SK-N-SH (cell line): ENCODE data around the gene CTNNA3. TPM values are rescaled to one million over a fixed set of nuclear protein-coding genes. Genes with fewer than 3 reads are reported as not detected.

Experiments used
- CTCF ChIA-PET: fragments of 300-600, 350-600 bp; formaldehyde crosslinking; extraction: SDS; loops from one replicate; lab custom pipeline; 2021; lab: Yijun Ruan, JAX
- POLR2A ChIA-PET: fragments of 350-600 bp; sonication (Branson Sonifier 250); formaldehyde crosslinking; extraction: SDS; loops from one replicate; lab custom pipeline; 2020; ENCODE audit warnings: antibody characterized with exemption, inconsistent platforms; lab: Yijun Ruan, JAX
- DNase-seq: peaks from one replicate; pipeline ENCODE4 v3.0.0; 2012
- H2AFZ ChIP-seq: fragments of 200-600 bp; sonication (generic); 2 replicates; pipeline ENCODE4 v1.8.1; 2016; ENCODE audit warnings: antibody characterized with exemption, mild to moderate bottlenecking, low read depth
- H3F3A ChIP-seq: fragments of 200-600 bp; sonication (generic); replicated peaks from 2 replicates; pipeline ENCODE3; 2016; ENCODE audit warnings: antibody characterized with exemption, mild to moderate bottlenecking; ENCODE audit not compliant: insufficient read depth
- H3K27ac ChIP-seq, 2 experiments: fragments of 200-500 bp in 1 of 2; fragments of 200-600 bp in 1 of 2; sonication (Bioruptor generic) in 1 of 2; sonication (generic), shearing (Covaris generic) in 1 of 2; 2 replicates each; pipeline versions ENCODE4 v1.5.1 to v1.6.1; 2014 to 2016; ENCODE audit warnings: low read depth in 2 of 2, inconsistent platforms in 1 of 2, low read length in 1 of 2, mild to moderate bottlenecking in 1 of 2, mixed read lengths in 1 of 2
- H3K27me3 ChIP-seq: fragments of 200-600 bp; sonication (generic), shearing (Covaris generic); 2 replicates; pipeline ENCODE4 v1.6.1; 2016; ENCODE audit warnings: mixed run types; ENCODE audit not compliant: insufficient read depth
- H3K36me3 ChIP-seq, 2 experiments: fragments of 200-500 bp in 1 of 2; fragments of 200-600 bp in 1 of 2; sonication (Bioruptor generic) in 1 of 2; sonication (generic) in 1 of 2; replicated peaks in 1 of 2; 2 replicates each; pipeline versions ENCODE3 to v1.5.1; 2014 to 2016; ENCODE audit warnings: low read length in 1 of 2, mild to moderate bottlenecking in 1 of 2; ENCODE audit not compliant: insufficient read depth in 2 of 2, control insufficient read depth in 1 of 2
- H3K4me1 ChIP-seq, 2 experiments: fragments of 200-500 bp in 1 of 2; fragments of 200-600 bp in 1 of 2; sonication (Bioruptor generic) in 1 of 2; sonication (generic), shearing (Covaris generic) in 1 of 2; 2 replicates each; pipeline versions ENCODE4 v1.5.1 to v1.6.1; 2014 to 2016; ENCODE audit warnings: low read depth in 1 of 2, low read length in 1 of 2, mixed run types in 1 of 2; ENCODE audit not compliant: insufficient read depth in 2 of 2, control insufficient read depth in 1 of 2
- H3K4me2 ChIP-seq: fragments of 200-600 bp; sonication (generic), shearing (Covaris generic); 2 replicates; pipeline ENCODE4 v1.6.1; 2017; ENCODE audit warnings: mixed run types
- H3K4me3 ChIP-seq, 2 experiments: fragments of 200-500 bp in 1 of 2; fragments of 200-600 bp in 1 of 2; sonication (Bioruptor generic) in 1 of 2; sonication (generic), shearing (Covaris generic) in 1 of 2; 2 replicates each; pipeline versions ENCODE4 v1.5.1 to v1.8.1; 2014 to 2016; ENCODE audit warnings: low read depth in 2 of 2, inconsistent platforms in 1 of 2, low read length in 1 of 2, mild to moderate bottlenecking in 1 of 2, mixed read lengths in 1 of 2, moderate library complexity in 1 of 2
- H3K79me2 ChIP-seq: fragments of 200-600 bp; sonication (generic); 2 replicates; pipeline ENCODE4 v1.8.1; 2017; ENCODE audit warnings: mild to moderate bottlenecking; ENCODE audit not compliant: insufficient read depth
- H3K9ac ChIP-seq: fragments of 200-600 bp; sonication (generic); 2 replicates; pipeline ENCODE4 v1.6.1; 2017; ENCODE audit warnings: mixed run types
- H3K9me2 ChIP-seq: fragments of 200-600 bp; sonication (generic); 2 replicates; pipeline ENCODE4 v1.6.1; 2017; ENCODE audit warnings: mixed run types
- H3K9me3 ChIP-seq: fragments of 200-600 bp; sonication (generic); 2 replicates; pipeline ENCODE4 v1.6.1; 2017; ENCODE audit warnings: mixed run types, mild to moderate bottlenecking, moderate library complexity
- H4K20me1 ChIP-seq: fragments of 200-600 bp; sonication (generic); 2 replicates; pipeline ENCODE4 v1.6.1; 2017; ENCODE audit warnings: mild to moderate bottlenecking, mixed run types; ENCODE audit not compliant: insufficient read depth
- ELF1 ChIP-seq: IDR thresholded peaks from 2 replicates; pipeline ENCODE4 v1.4.0; 2012
- EZH2phosphoT487 ChIP-seq: fragments of 200-600 bp; sonication (generic); IDR thresholded peaks from 2 replicates; pipeline ENCODE4 v1.6.1; 2017; ENCODE audit warnings: low read depth, mixed run types, mild to moderate bottlenecking, antibody characterized with exemption, moderate library complexity, borderline replicate concordance
- FOXJ3 ChIP-seq: sonication (generic); formaldehyde crosslinking; IDR thresholded peaks from 2 replicates; pipeline ENCODE4 v1.5.1; 2020; ENCODE audit warnings: mild to moderate bottlenecking, missing genetic modification reagents
- FOXM1 ChIP-seq: IDR thresholded peaks from 2 replicates; pipeline ENCODE4 v1.4.0; 2012; ENCODE audit warnings: low read depth, mild to moderate bottlenecking
- GABPA ChIP-seq: IDR thresholded peaks from 2 replicates; pipeline ENCODE4 v1.4.0; 2012; ENCODE audit warnings: low read depth, mild to moderate bottlenecking
- NFIC ChIP-seq: IDR thresholded peaks from 2 replicates; pipeline ENCODE4 v1.4.0; 2012; ENCODE audit warnings: borderline replicate concordance
- RAD21 ChIP-seq: IDR thresholded peaks from 2 replicates; pipeline ENCODE4 v1.6.1; 2012; ENCODE audit warnings: mild to moderate bottlenecking, low read length
- RCOR1 ChIP-seq: fragments of 150-350 bp; IDR thresholded peaks from 2 replicates; pipeline ENCODE4 v1.6.1; 2017; ENCODE audit warnings: antibody characterized with exemption, low read length
- RFX5 ChIP-seq: IDR thresholded peaks from 2 replicates; pipeline ENCODE4 v1.6.1; 2012; ENCODE audit warnings: mild to moderate bottlenecking, improper control_type of control experiment, low read length
- RXRA ChIP-seq: IDR thresholded peaks from 2 replicates; pipeline ENCODE4 v1.4.0; 2012; ENCODE audit warnings: low read depth, mild to moderate bottlenecking, borderline replicate concordance
- SMC3 ChIP-seq: IDR thresholded peaks from 2 replicates; pipeline ENCODE4 v1.6.1; 2012; ENCODE audit warnings: low read depth, low read length, improper control_type of control experiment
- TCF12 ChIP-seq: IDR thresholded peaks from 2 replicates; pipeline ENCODE4 v1.4.0; 2012
- TEAD4 ChIP-seq: IDR thresholded peaks from 2 replicates; pipeline ENCODE4 v1.4.0; 2012; ENCODE audit warnings: mild to moderate bottlenecking, borderline replicate concordance; ENCODE audit not compliant: insufficient read depth
- YY1 ChIP-seq: IDR thresholded peaks from 2 replicates; pipeline ENCODE4 v1.4.0; 2012; ENCODE audit warnings: low read depth, mild to moderate bottlenecking
- WGBS: methylation state at CpG from one replicate; pipeline ENCODE4 v1.1.6; 2017; ENCODE audit warnings: low lambda C conversion rate; 5-methylcytosine and 5-hydroxymethylcytosine counted together
- polyA plus RNA-seq, 3 experiments: library from polyadenylated mRNA; depleted of rRNA; stranded (reverse); fragments of >200 nt; gene quantifications; 2 replicates each; pipeline ENCODE4 v1.2.3, GENCODE V29; 2012
- TF ChIP-seq, protein P1 (sequence below): IDR thresholded peaks from 2 replicates; pipeline ENCODE4 v1.6.1; 2012; ENCODE audit warnings: mild to moderate bottlenecking, low read depth, low read length, moderate library complexity
- TF ChIP-seq, protein P2 (sequence below): fragments of 150-350 bp; IDR thresholded peaks from 2 replicates; pipeline ENCODE4 v1.6.1; 2017; ENCODE audit warnings: antibody characterized with exemption, low read length, low read depth, borderline replicate concordance
- TF ChIP-seq, protein P3 (sequence below): IDR thresholded peaks from 2 replicates; pipeline ENCODE4 v1.4.0; 2012; ENCODE audit warnings: low read depth
- TF ChIP-seq, protein P4 (sequence below): fragments of 150-350 bp; IDR thresholded peaks from 2 replicates; pipeline ENCODE4 v1.6.1; 2016; ENCODE audit warnings: mild to moderate bottlenecking, low read depth, low read length

Gene CTNNA3
- polyA plus RNA-seq, 1 of the 3 experiments (the other 2 are of a cell fraction): not detected

DNA sequence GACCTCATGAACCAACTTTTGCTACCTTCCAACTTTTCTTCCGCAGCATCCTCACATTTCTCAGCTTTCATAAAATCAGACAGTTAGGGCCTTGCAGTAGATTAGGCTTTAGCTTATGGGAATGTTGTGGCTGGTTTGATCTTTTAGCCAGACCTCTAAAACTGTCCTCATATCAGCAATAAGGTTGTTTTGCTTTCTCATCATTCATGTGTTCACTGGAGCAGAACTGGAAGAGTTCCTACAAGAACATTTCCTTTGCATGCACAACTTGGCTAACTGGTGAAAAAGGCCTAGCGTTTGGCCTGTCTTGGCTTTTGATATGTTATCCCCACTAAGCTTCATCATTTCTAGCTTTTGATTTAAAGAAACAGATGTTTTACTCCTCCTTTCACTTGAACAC, 900.1 kb downstream of the CTNNA3 start:
- Histone ChIP-seq H3K27ac (no peak overlapping the region), H3K9me3 (no peaks in the 10 kb centered on the region), H3K79me2 (no peaks in the 10 kb centered on the region), H3K27me3 (no peaks in the 10 kb centered on the region), H3K4me2 (no peak overlapping the region), H3F3A (no peaks in the 10 kb centered on the region), H3K9ac (no peak overlapping the region), H3K4me3 (no peak overlapping the region), H4K20me1 (no peaks in the 10 kb centered on the region), H3K9me2 (no peaks in the 10 kb centered on the region), H3K36me3 (no peaks in the 10 kb centered on the region), H2AFZ (no peak overlapping the region), H3K4me1 (no peaks in the 10 kb centered on the region)
- TF ChIP-seq, protein P1, sequence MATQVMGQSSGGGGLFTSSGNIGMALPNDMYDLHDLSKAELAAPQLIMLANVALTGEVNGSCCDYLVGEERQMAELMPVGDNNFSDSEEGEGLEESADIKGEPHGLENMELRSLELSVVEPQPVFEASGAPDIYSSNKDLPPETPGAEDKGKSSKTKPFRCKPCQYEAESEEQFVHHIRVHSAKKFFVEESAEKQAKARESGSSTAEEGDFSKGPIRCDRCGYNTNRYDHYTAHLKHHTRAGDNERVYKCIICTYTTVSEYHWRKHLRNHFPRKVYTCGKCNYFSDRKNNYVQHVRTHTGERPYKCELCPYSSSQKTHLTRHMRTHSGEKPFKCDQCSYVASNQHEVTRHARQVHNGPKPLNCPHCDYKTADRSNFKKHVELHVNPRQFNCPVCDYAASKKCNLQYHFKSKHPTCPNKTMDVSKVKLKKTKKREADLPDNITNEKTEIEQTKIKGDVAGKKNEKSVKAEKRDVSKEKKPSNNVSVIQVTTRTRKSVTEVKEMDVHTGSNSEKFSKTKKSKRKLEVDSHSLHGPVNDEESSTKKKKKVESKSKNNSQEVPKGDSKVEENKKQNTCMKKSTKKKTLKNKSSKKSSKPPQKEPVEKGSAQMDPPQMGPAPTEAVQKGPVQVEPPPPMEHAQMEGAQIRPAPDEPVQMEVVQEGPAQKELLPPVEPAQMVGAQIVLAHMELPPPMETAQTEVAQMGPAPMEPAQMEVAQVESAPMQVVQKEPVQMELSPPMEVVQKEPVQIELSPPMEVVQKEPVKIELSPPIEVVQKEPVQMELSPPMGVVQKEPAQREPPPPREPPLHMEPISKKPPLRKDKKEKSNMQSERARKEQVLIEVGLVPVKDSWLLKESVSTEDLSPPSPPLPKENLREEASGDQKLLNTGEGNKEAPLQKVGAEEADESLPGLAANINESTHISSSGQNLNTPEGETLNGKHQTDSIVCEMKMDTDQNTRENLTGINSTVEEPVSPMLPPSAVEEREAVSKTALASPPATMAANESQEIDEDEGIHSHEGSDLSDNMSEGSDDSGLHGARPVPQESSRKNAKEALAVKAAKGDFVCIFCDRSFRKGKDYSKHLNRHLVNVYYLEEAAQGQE: no peak
- TF ChIP-seq RFX5: no peak
- TF ChIP-seq, protein P2, sequence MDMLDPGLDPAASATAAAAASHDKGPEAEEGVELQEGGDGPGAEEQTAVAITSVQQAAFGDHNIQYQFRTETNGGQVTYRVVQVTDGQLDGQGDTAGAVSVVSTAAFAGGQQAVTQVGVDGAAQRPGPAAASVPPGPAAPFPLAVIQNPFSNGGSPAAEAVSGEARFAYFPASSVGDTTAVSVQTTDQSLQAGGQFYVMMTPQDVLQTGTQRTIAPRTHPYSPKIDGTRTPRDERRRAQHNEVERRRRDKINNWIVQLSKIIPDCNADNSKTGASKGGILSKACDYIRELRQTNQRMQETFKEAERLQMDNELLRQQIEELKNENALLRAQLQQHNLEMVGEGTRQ: no peak
- no peak for TF ChIP-seq FOXM1
- no peak for TF ChIP-seq TEAD4
- no peak for TF ChIP-seq RAD21
- no peak for TF ChIP-seq YY1
- no peak for TF ChIP-seq RCOR1
- no peak for TF ChIP-seq FOXJ3
- no peak for TF ChIP-seq EZH2phosphoT487
- TF ChIP-seq, protein P3, sequence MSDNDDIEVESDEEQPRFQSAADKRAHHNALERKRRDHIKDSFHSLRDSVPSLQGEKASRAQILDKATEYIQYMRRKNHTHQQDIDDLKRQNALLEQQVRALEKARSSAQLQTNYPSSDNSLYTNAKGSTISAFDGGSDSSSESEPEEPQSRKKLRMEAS: no peak
- no peak for TF ChIP-seq NFIC
- no peak for TF ChIP-seq ELF1
- TF ChIP-seq, protein P4, sequence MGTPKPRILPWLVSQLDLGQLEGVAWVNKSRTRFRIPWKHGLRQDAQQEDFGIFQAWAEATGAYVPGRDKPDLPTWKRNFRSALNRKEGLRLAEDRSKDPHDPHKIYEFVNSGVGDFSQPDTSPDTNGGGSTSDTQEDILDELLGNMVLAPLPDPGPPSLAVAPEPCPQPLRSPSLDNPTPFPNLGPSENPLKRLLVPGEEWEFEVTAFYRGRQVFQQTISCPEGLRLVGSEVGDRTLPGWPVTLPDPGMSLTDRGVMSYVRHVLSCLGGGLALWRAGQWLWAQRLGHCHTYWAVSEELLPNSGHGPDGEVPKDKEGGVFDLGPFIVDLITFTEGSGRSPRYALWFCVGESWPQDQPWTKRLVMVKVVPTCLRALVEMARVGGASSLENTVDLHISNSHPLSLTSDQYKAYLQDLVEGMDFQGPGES: no peak
- TF ChIP-seq SMC3: no peak
- TF ChIP-seq RXRA: no peak
- TF ChIP-seq TCF12: no peak
- TF ChIP-seq GABPA: no peak
- ChIA-PET CTCF (no interaction called here), POLR2A (no interaction called here)
- DNase-seq: no peak
- 38% methylated on average over 2 of the region's 2 CpGs for WGBS
